A549 (cell line): ENCODE data around the gene MARK3. TPM values are rescaled to one million over a fixed set of nuclear protein-coding genes. Genes with fewer than 3 reads are reported as not detected.

Source experiments
- ATAC-seq, 2 experiments: fragments of 200-7000 bp in 1 of 2; fragments of >200 bp in 1 of 2; cut with Nextera tagmentation in 1 of 2; cut with Tn5 transposase in 1 of 2; 3 replicates each; pipeline versions ENCODE4 v1.8.0 to v1.9.1; 2018 to 2020; ENCODE audit warnings: mild to moderate bottlenecking in 1 of 2, moderate library complexity in 1 of 2
- CTCF ChIA-PET: fragments of 300-600 bp; sonication (Branson Sonifier 250); formaldehyde crosslinking; extraction: SDS; loops from one replicate; lab custom pipeline; 2021; ENCODE audit warnings: antibody characterized with exemption, inconsistent platforms; lab: Yijun Ruan, JAX
- POLR2A ChIA-PET: fragments of 350-600 bp; formaldehyde crosslinking; extraction: SDS; loops from one replicate; lab custom pipeline; 2021; ENCODE audit warnings: antibody characterized with exemption, inconsistent platforms; lab: Yijun Ruan, JAX
- DNase-seq, 2 experiments: peaks; one replicate each; pipeline versions ENCODE4 v3.0.0 to v3.0.0-alpha.2; 2011 to 2016; ENCODE audit warnings: low read depth in 1 of 2, low spot score in 1 of 2
- FAIRE-seq: peaks from 2 replicates; lab custom pipeline; 2011; peaks lifted over from hg19 to GRCh38; lab: Jason Lieb, UNC
- H3K27ac ChIP-seq, 2 experiments: fragments of >200 bp; sonication (Bioruptor Twin); formaldehyde crosslinking; 3 replicates each; pipeline ENCODE4 v1.5.1; 2016 to 2017
- H3K4me1 ChIP-seq: fragments of >200 bp; sonication (Bioruptor Twin); formaldehyde crosslinking; 3 replicates; pipeline ENCODE4 v1.6.1; 2016
- H3K4me2 ChIP-seq: fragments of >200 bp; sonication (Bioruptor Twin); formaldehyde crosslinking; 3 replicates; pipeline ENCODE4 v1.6.1; 2016
- H3K4me3 ChIP-seq: fragments of >200 bp; sonication (Bioruptor Twin); formaldehyde crosslinking; 3 replicates; pipeline ENCODE4 v1.5.1; 2016
- H3K9me3 ChIP-seq: fragments of >200 bp; sonication (Bioruptor Twin); formaldehyde crosslinking; 3 replicates; pipeline ENCODE4 v1.6.1; 2016
- BHLHE40 ChIP-seq: IDR thresholded peaks from 2 replicates; pipeline ENCODE4 v1.6.1; 2012; ENCODE audit warnings: low read depth, low read length, inconsistent platforms
- CEBPB ChIP-seq, 2 experiments: fragments of >200 bp in 1 of 2; sonication (Bioruptor Twin) in 1 of 2; formaldehyde crosslinking in 1 of 2; IDR thresholded peaks; 2 replicates each; pipeline ENCODE4 v1.6.1; 2012 to 2016
- CTCF ChIP-seq: fragments of >200 bp; sonication (Bioruptor Twin); formaldehyde crosslinking; IDR thresholded peaks from 3 replicates; pipeline ENCODE4 v1.5.1; 2016
- E2F6 ChIP-seq: IDR thresholded peaks from 2 replicates; pipeline ENCODE4 v1.6.1; 2012; ENCODE audit warnings: low read depth, borderline replicate concordance
- EHMT2 ChIP-seq: fragments of 200-600 bp; sonication (generic); IDR thresholded peaks from 2 replicates; pipeline ENCODE4 v1.6.1; 2016; ENCODE audit warnings: antibody characterized with exemption, low read depth, mild to moderate bottlenecking, moderate library complexity
- EP300 ChIP-seq, 2 experiments: fragments of >200 bp; sonication (Bioruptor Twin); formaldehyde crosslinking; IDR thresholded peaks; 2 replicates in 1 of 2; 3 replicates in 1 of 2; pipeline ENCODE4 v1.6.1; 2016 to 2017
- FOSB ChIP-seq: fragments of 250-450 bp; sonication (Bioruptor Pico); IDR thresholded peaks from 2 replicates; pipeline ENCODE4 v1.5.0; 2020; ENCODE audit warnings: mild to moderate bottlenecking, moderate library complexity
- FOSL2 ChIP-seq, 2 experiments: fragments of 450-650 bp in 1 of 2; fragments of >200 bp in 1 of 2; sonication (Bioruptor Twin) in 1 of 2; formaldehyde crosslinking; IDR thresholded peaks; 2 replicates each; pipeline versions ENCODE4 v1.5.0 to v1.6.1; 2016 to 2020; ENCODE audit warnings: mild to moderate bottlenecking in 1 of 2, moderate library complexity in 1 of 2
- HMGXB4 ChIP-seq: fragments of 250-450 bp; sonication (Bioruptor Pico); IDR thresholded peaks from 2 replicates; pipeline ENCODE4 v1.5.0; 2021; ENCODE audit warnings: mild to moderate bottlenecking, moderate library complexity, borderline replicate concordance
- HOXA7 ChIP-seq: fragments of 250-450 bp; sonication (Bioruptor Pico); IDR thresholded peaks from 2 replicates; pipeline ENCODE4 v1.5.0; 2020; ENCODE audit warnings: mild to moderate bottlenecking, moderate library complexity
- HOXB13 ChIP-seq: fragments of 250-450 bp; sonication (Bioruptor Pico); IDR thresholded peaks from 2 replicates; pipeline ENCODE4 v1.5.0; 2020; ENCODE audit warnings: low read depth, mild to moderate bottlenecking, moderate library complexity
- JUN ChIP-seq, 2 experiments: fragments of >200 bp; sonication (Bioruptor Twin); formaldehyde crosslinking; IDR thresholded peaks; 2 replicates in 1 of 2; 3 replicates in 1 of 2; pipeline ENCODE4 v1.6.1; 2016 to 2017
- KDM1A ChIP-seq: fragments of 200-600 bp; sonication (generic); IDR thresholded peaks from 2 replicates; pipeline ENCODE4 v1.6.1; 2016; ENCODE audit warnings: low read depth, mild to moderate bottlenecking
- KDM5A ChIP-seq: fragments of 200-600 bp; sonication (generic); IDR thresholded peaks from 2 replicates; pipeline ENCODE4 v1.6.1; 2016; ENCODE audit warnings: antibody characterized with exemption, mild to moderate bottlenecking
- MAFK ChIP-seq: fragments of 450-650 bp; IDR thresholded peaks from 2 replicates; pipeline ENCODE4 v1.6.1; 2014; ENCODE audit not compliant: partially characterized antibody
- MAZ ChIP-seq: fragments of 150-350 bp; IDR thresholded peaks from 2 replicates; pipeline ENCODE4 v1.6.1; 2014; ENCODE audit warnings: antibody characterized with exemption, low read depth, low read length, borderline replicate concordance
- MYC ChIP-seq: IDR thresholded peaks from 2 replicates; pipeline ENCODE4 v1.6.1; 2012; ENCODE audit warnings: mild to moderate bottlenecking, inconsistent platforms, low read length, improper control_type of control experiment, borderline replicate concordance
- NFE2L2 ChIP-seq: fragments of 150-350 bp; conservative IDR thresholded peaks from 2 replicates; pipeline ENCODE4 v1.6.1; 2014; ENCODE audit warnings: low read length
- NR3C1 ChIP-seq: fragments of >200 bp; sonication (Bioruptor Twin); formaldehyde crosslinking; IDR thresholded peaks from 3 replicates; pipeline ENCODE4 v1.6.1; 2017
- REST ChIP-seq: fragments of 200-600 bp; sonication (generic); IDR thresholded peaks from 2 replicates; pipeline ENCODE4 v1.6.1; 2016; ENCODE audit warnings: antibody characterized with exemption, mild to moderate bottlenecking, moderate library complexity
- RFX5 ChIP-seq: fragments of 450-650 bp; IDR thresholded peaks from 2 replicates; pipeline ENCODE4 v1.7.1; 2014; ENCODE audit warnings: antibody characterized with exemption, mild to moderate bottlenecking, moderate library complexity
- SMC3 ChIP-seq: fragments of >200 bp; sonication (Bioruptor Twin); formaldehyde crosslinking; IDR thresholded peaks from 3 replicates; pipeline ENCODE4 v1.6.1; 2018; ENCODE audit warnings: inconsistent platforms
- USF2 ChIP-seq: fragments of 450-650 bp; IDR thresholded peaks from 2 replicates; pipeline ENCODE4 v1.6.1; 2014; ENCODE audit warnings: antibody characterized with exemption
- ZC3H11A ChIP-seq: fragments of 450-650 bp; IDR thresholded peaks from 2 replicates; pipeline ENCODE4 v1.6.1; 2014; ENCODE audit warnings: antibody characterized with exemption, mild to moderate bottlenecking
- ZFP36 ChIP-seq: fragments of 450-650 bp; IDR thresholded peaks from 2 replicates; pipeline ENCODE4 v1.6.1; 2014; ENCODE audit warnings: borderline replicate concordance; ENCODE audit not compliant: partially characterized antibody
- WGBS: methylation state at CpG from one replicate; pipeline ENCODE4 v1.1.6; 2017; ENCODE audit errors: missing lambda C conversion rate; 5-methylcytosine and 5-hydroxymethylcytosine counted together
- polyA plus RNA-seq, 4 experiments: library from polyadenylated mRNA; depleted of rRNA in 3 of 4; stranded (reverse); fragments of >200 nt; fragmentation: RNase III in 1 of 4; extraction: RNeasy Plus Mini Kit Qiagen cat#74134 plus additional on column Dnase treatment in 1 of 4; gene quantifications; 2 replicates in 3 of 4; 3 replicates in 1 of 4; pipeline ENCODE4 v1.2.3, GENCODE V29; 2011 to 2017

Gene MARK3
- polyA plus RNA-seq, 2 of the 4 experiments (the other 2 are of a cell fraction) = 59.7 to 97.6 TPM

GRCh38 chr14:103463851-103464250 lies 78.6 kb downstream of the MARK3 start:
- H3K4me2 ChIP-seq = no peak overlapping the region
- POLR2A ChIA-PET = no interaction called here
- no peak overlapping the region for H3K4me3 ChIP-seq
- H3K9me3 ChIP-seq = no peaks in the 10 kb centered on the region
- ATAC-seq (no peak), DNase-seq (no peak), FAIRE-seq (no peak)
- no peak overlapping the region for H3K27ac ChIP-seq
- no peaks in the 10 kb centered on the region for H3K4me1 ChIP-seq
- TF ChIP-seq CTCF (no peak), MYC (no peak), MAFK (no peak), JUN (IDR thresholded peaks at IDR 0.05) (no peak), ZFP36 (no peak), HMGXB4 (no peak), EHMT2 (no peak), NR3C1 (no peak), HOXB13 (CRISPR knock-in tag) (no peak), BHLHE40 (no peak), SMC3 (no peak), FOSL2 (IDR thresholded peaks at IDR 0.05) (no peak), FOSL2 (CRISPR knock-in tag; IDR thresholded peaks at IDR 0.05) (no peak), REST (no peak), KDM5A (no peak), E2F6 (no peak)
- CTCF ChIA-PET = interaction anchor here (0.6 to 1.2 kb wide), 2 partner anchors 42 to 70 kb away, joined by 3 to 4 read pairs; no protein-coding TSS in a partner anchor

GRCh38 chr14:103472939-103473338 lies 87.7 kb downstream of the MARK3 start:
- H3K4me3 ChIP-seq = no peak overlapping the region
- FAIRE-seq (no peak), ATAC-seq (no peak), DNase-seq (no peak)
- CTCF ChIA-PET = interaction anchor here (0.9 kb wide), 1 partner anchor 46 kb away, joined by 3 read pairs; no protein-coding TSS in a partner anchor
- H3K4me1 ChIP-seq = no peaks in the 10 kb centered on the region
- POLR2A ChIA-PET = no interaction called here
- H3K4me2 ChIP-seq = no peak overlapping the region
- 88% methylated on average over 5 of the region's 5 CpGs for WGBS
- no peak overlapping the region for H3K27ac ChIP-seq
- H3K9me3 ChIP-seq = no peaks in the 10 kb centered on the region
- TF ChIP-seq FOSB = no peak
- no peak for TF ChIP-seq RFX5
- TF ChIP-seq FOSL2 (IDR thresholded peaks at IDR 0.05) = no peak
- TF ChIP-seq FOSL2 (CRISPR knock-in tag; IDR thresholded peaks at IDR 0.05) = no peak
- no peak for TF ChIP-seq REST
- no peak for TF ChIP-seq HOXA7
- no peak for TF ChIP-seq EP300 (IDR thresholded peaks at IDR 0.05)
- no peak for TF ChIP-seq EHMT2
- no peak for TF ChIP-seq JUN (IDR thresholded peaks at IDR 0.05)
- TF ChIP-seq USF2 = no peak
- TF ChIP-seq ZC3H11A = no peak
- no peak for TF ChIP-seq KDM1A
- no peak for TF ChIP-seq CEBPB (IDR thresholded peaks at IDR 0.05)
- TF ChIP-seq MAZ = no peak
- no peak for TF ChIP-seq NFE2L2
